RWPE2 (cell line): ENCODE data around the gene SLX4IP.
"Not testable (repeated sequence)": the region's sequence is repeated elsewhere in the genome, so short reads cannot be mapped to it uniquely, and the experiment has no call there.

ENCODE experiments used
- ATAC-seq: fragments of 200-7000 bp; cut with Tn5 transposase; 3 replicates; pipeline ENCODE4 v1.9.1; 2021; ENCODE audit warnings: low read depth
- DNase-seq: peaks from one replicate; pipeline ENCODE4 v3.0.0-alpha.2; 2020; ENCODE audit warnings: low spot score
- H3K27ac ChIP-seq: fragments of 450-650 bp; 2 replicates; pipeline ENCODE4 v1.5.1; 2017; ENCODE audit warnings: mild to moderate bottlenecking; ENCODE audit not compliant: poor library complexity, severe bottlenecking
- H3K27me3 ChIP-seq: fragments of 250-450 bp; sonication (Bioruptor Pico); 2 replicates; pipeline ENCODE4 v1.5.1; 2021; ENCODE audit warnings: mild to moderate bottlenecking, moderate library complexity; ENCODE audit not compliant: insufficient read depth, poor library complexity, severe bottlenecking
- H3K36me3 ChIP-seq: fragments of 250-450 bp; sonication (Bioruptor Pico); 2 replicates; pipeline ENCODE4 v1.5.1; 2020; ENCODE audit warnings: low read depth, mild to moderate bottlenecking, moderate library complexity
- H3K4me1 ChIP-seq: fragments of 250-450 bp; sonication (Bioruptor Pico); 2 replicates; pipeline ENCODE4 v1.5.1; 2021; ENCODE audit warnings: mild to moderate bottlenecking, moderate library complexity; ENCODE audit not compliant: insufficient read depth, poor library complexity, severe bottlenecking
- H3K4me3 ChIP-seq: fragments of 250-450 bp; sonication (Bioruptor Pico); 2 replicates; pipeline ENCODE4 v1.5.1; 2021; ENCODE audit warnings: mild to moderate bottlenecking, moderate library complexity; ENCODE audit not compliant: severe bottlenecking
- H3K9me3 ChIP-seq: fragments of 250-450 bp; sonication (Bioruptor Pico); 2 replicates; pipeline ENCODE4 v1.5.1; 2021; ENCODE audit warnings: mild to moderate bottlenecking, moderate library complexity; ENCODE audit not compliant: severe bottlenecking
- CTCF ChIP-seq: fragments of 450-650 bp; IDR thresholded peaks from one replicate; pipeline ENCODE4 v1.5.1; 2017; ENCODE audit warnings: mild to moderate bottlenecking, moderate library complexity; ENCODE audit not compliant: poor library complexity, severe bottlenecking

Gene SLX4IP

GRCh38 chr20:10609276-10609675, 174.2 kb downstream of the SLX4IP start:
- DNase-seq: no peak
- Histone ChIP-seq H3K27me3 (no peaks in the 10 kb centered on the region), H3K9me3 (no peaks in the 10 kb centered on the region), H3K4me3 (no peak overlapping the region), H3K4me1 (peaks cover 22% of the 10 kb centered on the region), H3K27ac (no peak overlapping the region), H3K36me3 (no peaks in the 10 kb centered on the region)
- ATAC-seq: no peak
- TF ChIP-seq CTCF: no peak

- H3K4me1 ChIP-seq: peaks cover 17% of the 10 kb centered on the region
- no peak for ATAC-seq
- no peaks in the 10 kb centered on the region for H3K36me3 ChIP-seq
- DNase-seq: no peak
- no peak for TF ChIP-seq CTCF
- H3K27me3 ChIP-seq: no peaks in the 10 kb centered on the region
- H3K4me3 ChIP-seq: no peak overlapping the region
- no peaks in the 10 kb centered on the region for H3K9me3 ChIP-seq
- H3K27ac ChIP-seq: no peak overlapping the region
Observed at GRCh38 chr20:10609770-10610169, 174.7 kb downstream of the SLX4IP start.

- Histone ChIP-seq H3K4me3 (no peak overlapping the region), H3K9me3 (no peaks in the 10 kb centered on the region), H3K4me1 (peaks cover 12% of the 10 kb centered on the region), H3K27me3 (no peaks in the 10 kb centered on the region), H3K27ac (no peak overlapping the region), H3K36me3 (no peaks in the 10 kb centered on the region)
- no peak for TF ChIP-seq CTCF
- ATAC-seq: no peak
- no peak for DNase-seq
Observed at GRCh38 chr20:10610251-10610650, 175.1 kb downstream of the SLX4IP start.

- no peaks in the 10 kb centered on the region for H3K36me3 ChIP-seq
- no peaks in the 10 kb centered on the region for H3K9me3 ChIP-seq
- DNase-seq: no peak
- H3K27ac ChIP-seq: no peak overlapping the region
- peak; percentile 43 for TF ChIP-seq CTCF
- peak; percentile 83 for ATAC-seq
- H3K27me3 ChIP-seq: no peaks in the 10 kb centered on the region
- peaks cover 9% of the 10 kb centered on the region for H3K4me1 ChIP-seq
- H3K4me3 ChIP-seq: no peak overlapping the region
Observed at GRCh38 chr20:10611357-10611756, 176.3 kb downstream of the SLX4IP start.

- H3K27me3 ChIP-seq, DNase-seq, H3K4me1 ChIP-seq, H3K27ac ChIP-seq, ATAC-seq, H3K4me3 ChIP-seq, H3K36me3 ChIP-seq, H3K9me3 ChIP-seq: not testable (repeated sequence)
Observed at GRCh38 chr20:10613426-10613825, 178.3 kb downstream of the SLX4IP start.
